Activated gamma-delta T cell treated with anti-CD3 and anti-CD28 coated beads, Interleukin-2, amount 50 U/mL, for 16 hours (primary cell): ENCODE measurements around the gene GPR137B.

ENCODE experiments used
- DNase-seq: peaks from one replicate; pipeline ENCODE4 v3.0.0-alpha.2; 2020; ENCODE audit warnings: low read depth

Gene GPR137B

DNA sequence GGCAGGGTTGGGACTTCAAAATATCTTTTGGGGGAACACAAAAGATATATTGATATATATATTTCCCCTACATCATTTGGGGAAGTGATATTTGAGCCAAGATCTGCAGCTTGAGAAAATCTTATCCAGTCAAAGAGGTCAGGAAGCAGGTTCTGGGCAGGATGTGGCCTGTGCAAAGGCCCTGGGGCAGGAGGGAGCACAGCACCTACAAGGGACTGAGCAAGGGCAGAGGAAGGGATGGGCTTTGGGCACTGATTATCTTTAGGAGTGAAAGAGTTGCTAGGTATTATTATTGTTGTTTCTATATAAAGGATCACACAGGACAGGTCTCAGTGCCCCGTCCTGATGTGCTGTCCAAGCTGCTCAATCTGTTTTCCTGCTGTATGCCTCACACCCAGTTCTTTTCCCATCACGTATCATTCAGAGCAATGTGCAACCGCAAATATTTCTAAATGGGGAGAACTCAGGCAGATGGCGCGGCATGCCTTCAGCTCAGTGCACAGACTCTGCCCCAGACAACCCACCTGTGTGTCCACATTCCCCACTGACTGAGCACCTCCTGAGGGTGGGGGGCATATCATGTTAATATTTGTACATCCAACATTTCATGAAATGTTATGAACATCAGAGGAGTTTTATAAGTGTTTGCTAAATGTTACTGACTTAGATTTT, 28.1 kb upstream of the GPR137B start:
- DNase-seq = no peak

DNA sequence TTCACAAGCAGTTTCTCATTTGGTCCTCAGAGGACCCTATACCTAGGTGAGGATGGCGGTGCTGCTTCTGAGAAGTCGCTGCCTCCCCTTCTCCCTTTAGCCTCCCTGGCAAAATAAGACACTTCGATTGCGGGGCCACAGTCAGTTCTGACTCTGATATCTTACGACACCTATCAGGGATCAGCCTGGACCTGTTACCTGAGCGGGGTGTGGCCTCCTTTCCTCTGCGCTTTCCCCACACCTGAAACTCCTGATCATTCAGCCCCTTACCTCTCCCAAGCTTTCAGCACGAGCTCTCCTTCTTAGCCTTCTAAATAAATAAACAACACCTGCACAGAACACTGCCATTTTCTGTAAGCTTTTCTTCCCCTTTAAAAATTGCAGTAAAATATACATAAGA, 24.6 kb upstream of the GPR137B start:
- no peak for DNase-seq

DNA sequence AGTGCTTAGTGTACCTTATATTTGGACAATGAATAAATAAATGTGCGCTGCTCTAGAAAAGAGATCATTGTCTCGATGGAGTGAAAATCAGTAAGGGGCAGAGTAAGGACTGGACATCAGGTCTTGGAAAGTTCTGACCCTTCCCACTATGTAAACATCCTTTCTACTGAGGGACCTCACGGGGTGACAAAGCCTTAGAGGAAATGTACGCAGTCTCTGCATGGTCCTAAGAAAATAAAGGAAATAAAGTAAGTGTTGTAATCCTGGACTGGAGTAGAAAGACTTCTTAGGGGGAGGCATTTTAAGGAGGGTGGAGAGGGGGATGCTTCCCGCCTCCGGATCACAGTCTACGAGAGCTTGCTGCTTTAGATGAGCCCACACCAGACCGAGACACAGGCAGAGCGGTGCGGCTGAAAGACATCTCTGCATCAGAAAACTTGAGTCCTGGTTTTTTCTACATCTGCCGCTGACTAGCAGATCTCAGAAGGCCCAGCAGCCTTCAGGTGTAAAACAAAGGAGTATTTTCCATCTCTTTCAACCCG, 22.3 kb upstream of the GPR137B start:
- no peak for DNase-seq

DNA sequence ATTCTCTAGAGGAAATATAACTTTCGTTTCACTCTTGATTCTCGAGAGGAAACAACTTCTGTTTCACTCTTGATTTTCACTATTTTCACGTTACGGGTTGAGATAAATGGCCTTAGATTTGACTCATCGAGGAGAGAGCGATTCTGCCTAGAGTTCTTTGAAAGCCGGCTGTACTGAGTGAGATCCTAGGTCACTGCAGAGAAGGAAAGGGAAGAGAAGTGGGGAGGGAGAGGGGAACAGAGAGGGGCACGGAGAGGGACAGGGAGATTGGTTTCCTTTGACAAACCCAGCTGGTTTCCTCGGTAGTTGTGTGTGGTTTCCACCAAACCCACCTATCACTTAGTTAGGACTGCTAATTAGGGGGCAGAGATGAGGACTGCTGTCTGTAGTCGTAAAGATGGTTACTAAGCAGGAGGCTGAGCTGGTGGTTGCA, 21.6 kb upstream of the GPR137B start:
- no peak for DNase-seq

DNA sequence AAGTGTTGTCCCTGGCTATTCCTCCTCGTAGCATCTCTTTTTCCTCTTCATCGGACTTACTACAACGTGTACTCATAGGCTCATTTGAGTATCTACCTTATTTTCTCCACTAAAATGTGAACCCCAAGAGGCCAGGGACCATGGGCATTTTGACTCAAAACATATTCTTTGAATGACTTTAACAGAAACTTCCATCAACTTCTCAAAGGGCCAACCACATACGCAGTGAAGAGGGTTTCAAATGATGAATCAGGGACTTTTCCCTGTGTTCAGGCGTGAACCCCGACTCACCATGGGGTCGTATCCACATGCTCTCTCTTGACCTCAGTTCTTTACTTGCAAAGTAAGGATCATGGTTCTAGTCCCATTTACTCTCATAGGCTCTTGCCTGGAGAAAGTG, 20.2 kb upstream of the GPR137B start:
- DNase-seq = no peak

DNA sequence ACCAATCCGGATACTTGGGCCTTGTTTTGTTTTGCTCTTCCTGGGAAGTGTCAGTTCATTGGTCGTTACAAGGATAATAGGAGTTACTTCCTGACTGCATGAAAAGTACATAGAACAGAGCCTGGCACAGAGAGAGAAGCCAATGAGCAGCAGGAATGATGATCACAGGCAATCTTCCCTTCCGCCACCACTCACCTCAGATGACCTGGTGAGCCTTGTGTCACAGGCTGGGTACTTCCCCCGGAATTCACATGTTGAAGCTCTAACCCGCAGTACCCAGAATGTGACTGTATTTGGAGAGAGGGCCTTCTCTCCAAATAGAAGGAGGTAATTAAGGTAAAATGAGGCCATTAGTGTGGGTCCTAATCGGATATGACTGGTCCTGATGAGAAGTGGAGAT, 18.8 kb upstream of the GPR137B start:
- DNase-seq = no peak

DNA sequence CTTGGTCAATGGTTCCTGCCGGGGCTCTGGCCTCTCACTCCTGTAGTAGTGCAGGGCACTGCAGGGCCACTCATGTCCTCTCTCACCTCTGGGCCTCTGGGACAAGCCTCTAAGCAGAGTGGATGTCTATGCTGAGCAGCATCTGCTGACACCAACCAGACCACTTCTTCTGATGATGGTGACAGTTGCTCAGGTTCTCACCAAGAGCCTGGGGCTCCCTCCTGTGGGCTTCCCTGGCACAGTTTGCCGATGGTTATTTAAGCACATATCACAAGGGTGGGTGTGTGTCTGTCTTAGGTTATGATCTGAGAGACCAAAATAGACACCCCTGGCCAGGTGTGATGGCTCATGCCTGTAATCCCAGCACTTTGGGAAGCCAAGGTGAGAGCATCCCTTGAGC, 17.4 kb upstream of the GPR137B start:
- no peak for DNase-seq

DNA sequence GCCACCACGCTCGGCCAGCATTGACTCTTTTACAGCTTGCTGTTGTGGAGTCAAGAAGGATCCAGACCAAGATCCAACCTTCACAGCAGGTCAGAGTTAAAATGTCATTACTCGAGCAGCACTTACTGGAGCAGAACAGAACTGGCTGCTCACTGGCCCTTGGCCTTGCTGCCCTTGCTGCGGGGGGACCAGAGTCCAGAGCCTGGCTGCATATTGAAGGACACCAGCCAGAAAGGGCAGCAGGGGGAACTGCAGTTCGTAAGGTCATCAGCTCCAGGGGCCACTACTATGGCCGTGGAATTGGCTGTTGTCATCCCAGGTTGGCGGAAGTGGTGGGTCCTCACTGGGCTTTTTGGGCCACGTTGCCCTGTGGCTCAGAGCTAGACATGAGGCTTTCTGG, 15.3 kb upstream of the GPR137B start:
- DNase-seq = no peak

DNA sequence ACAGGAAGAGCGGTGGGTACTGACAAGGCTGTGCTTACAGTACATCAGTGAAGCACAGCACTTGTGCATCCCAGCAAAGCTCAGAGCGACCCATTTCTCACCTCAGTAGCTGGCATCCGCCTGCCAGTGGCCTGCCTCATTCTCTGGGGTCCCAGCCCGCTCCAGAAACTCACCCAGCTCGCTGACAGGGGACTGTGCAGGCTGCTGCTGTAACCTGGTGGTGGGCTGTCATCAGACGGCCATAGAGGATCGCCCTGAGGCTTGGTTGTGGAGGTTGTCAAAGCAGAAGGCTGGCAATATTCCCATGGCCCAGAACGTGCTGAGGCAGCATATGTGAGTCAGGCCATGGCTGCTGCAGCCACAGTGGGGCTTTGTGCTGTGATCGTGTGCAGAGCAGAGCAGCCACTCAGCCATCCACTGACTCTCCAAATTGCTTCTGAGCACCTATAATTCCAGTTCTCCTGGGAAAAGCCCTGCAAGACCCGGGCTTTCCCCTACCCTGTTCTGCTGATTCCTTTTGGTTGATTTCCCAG, 13.6 kb upstream of the GPR137B start:
- no peak for DNase-seq

DNA sequence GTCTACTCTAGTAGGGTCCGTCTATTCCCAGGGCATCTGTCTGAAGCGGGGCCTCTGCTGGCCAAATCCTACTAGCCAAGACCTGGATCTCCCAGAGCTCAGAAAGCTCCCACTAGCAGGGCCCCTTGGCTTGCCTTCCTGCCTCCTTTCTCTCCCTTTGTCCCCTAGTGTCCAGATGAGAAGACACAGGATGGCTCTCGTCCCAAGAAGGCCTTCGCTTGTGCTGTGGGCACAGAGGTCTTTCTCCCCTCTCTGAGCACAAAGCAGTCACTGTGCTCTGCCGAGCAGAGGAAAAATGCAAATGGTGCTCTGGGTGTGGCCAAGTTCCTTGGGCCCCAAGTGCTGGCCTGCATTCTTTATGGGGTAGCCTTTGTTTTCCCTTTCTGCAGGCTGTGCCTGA, 13.0 kb upstream of the GPR137B start:
- DNase-seq = no peak

DNA sequence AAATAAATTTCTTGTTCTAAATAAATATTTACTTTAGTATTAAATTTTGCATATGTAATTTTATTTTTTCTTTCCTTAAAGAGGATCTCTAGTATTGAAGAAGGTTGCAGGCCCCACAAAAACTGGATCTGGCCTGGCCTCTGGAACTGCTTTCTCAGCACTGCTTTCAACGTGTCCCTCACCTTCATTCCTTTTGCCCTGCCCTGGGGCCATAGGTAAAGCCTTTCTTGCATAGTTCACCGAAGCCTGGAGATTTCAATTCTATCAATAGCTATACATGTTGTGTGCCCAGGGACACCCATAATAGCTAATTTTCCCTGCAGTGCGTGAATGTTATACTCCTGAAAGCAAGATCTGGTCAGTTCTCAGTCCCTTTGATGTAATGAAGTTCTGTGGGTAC, 12.0 kb upstream of the GPR137B start:
- DNase-seq = no peak

DNA sequence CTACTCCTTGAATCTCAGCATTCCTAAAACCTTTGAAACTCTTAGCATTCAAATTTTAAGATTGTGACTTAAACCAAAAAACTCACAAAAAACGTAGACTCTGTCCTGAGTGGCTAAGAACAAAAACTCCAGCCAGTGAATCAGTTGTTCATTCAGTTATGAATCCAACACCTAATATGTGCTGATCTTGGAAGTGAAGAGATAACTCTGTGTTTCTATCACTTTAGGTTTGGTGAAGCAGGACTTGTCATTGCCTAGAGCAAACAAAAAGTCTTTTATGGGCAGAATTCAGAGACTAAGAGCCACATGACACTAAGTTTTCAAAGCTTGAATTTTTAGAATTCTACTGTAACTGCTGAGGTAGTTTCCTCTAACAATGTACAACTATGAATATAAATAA, 10.4 kb upstream of the GPR137B start:
- no peak for DNase-seq

DNA sequence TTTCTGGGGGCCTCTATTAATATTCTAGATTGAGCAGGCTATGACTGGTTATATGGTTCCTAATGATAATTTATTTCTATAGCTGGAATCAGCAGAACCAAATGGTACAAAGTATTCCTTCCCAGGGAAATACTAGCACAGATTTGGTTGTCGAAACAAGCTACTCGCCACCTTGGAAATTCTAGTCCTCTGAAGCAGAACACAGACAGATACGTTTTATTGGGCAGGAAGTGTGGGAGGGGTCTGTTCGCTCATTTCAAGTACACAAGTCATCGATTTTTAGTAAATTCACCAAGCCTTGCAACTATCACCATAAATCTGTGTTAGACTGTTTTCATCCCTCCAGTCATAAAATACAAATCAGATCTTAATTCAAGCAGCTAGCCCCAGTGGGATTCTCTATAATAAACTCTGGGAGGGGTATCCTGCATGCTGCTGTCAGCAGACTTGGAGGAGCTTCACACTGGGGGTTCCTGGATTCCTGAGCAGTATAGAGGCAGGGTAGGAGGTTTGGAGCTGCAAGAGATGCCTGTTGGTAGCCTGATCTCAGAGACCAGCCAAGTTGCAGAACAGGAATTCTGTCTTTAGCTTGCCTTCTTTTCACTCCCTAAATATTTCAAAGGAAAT, 9.8 kb upstream of the GPR137B start:
- DNase-seq = no peak

DNA sequence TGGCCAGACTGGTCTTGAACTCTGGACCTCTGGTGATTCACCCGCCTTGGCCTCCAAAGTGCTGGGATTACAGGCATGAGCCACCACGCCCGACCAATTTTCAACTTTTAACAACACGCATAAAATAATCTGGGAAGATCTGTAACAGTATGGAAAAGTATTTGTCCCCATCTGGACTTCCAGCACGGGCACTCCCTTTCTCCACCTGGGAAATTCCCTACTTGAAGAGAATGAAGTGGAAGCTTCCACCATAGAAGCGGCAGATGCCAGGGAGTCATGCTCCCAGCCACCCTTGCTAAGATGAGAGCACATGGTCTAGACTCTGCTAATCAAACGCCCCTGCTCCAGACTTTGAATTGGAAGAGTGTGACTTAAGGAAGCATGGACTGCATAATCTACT, 9.0 kb upstream of the GPR137B start:
- no peak for DNase-seq

DNA sequence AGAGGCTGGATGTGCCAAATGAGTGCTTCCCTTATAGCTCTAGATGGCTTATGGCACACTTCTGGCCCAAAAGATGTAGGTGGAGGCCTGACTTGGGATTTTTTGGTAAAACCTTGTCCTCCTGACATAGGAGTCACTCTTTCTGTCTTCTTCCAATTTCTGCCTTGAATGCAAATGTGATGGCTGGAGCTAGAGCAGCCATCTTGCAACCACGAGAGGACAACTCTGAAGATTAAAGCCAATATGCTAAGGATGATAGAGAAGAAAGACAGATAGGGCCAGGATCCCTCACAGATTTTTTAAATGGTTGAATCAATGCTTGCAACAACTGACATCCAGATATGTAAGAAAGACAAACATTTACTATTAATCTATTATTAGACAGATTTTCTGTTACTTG, 8.5 kb upstream of the GPR137B start:
- DNase-seq = no peak

DNA sequence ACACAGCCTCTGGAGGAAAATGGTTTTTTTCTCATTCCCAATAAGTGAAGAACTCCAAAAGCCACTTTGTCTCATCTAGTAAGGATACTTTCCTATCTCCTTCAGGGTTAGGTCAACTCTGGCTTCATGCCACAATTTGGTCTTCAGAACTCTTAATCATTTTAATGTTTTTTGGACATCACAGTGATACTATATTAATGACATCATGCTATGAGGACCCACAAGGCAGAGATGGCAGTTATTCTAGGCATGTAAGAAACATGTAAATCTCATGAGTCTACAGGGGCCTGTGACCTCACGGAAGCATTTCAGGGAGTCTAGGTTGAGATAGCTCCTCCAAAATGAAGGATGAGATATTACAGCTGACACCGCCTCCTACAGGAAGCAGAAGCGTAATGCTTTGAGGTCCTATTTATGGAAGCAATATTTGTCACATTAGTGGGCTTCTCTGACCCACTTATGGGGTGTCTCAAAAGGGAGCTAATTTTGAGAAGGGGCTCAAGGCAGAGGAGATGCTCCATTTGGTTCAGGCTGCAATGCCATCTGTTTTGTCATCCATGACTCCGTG, 5.0 kb upstream of the GPR137B start:
- no peak for DNase-seq

DNA sequence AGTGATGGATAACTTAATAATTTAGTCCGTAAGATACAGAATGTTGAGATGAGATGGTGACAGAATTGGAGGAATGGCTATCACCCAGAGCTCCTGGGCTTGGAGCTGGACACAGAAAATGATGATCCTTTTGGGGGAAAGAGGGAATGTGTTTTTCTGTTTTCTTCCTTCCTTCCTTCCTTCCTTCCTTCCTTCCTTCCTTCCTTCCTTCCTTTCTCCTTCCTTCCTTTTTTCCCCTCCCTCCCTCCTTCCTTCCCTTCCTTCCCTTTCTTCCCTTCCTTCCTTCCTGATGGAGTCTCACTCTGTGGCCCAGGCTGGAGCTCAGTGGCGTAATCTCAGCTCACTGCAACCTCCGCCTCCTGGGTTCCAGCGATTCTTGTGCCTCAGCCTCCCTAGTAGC, 2.8 kb upstream of the GPR137B start:
- no peak for DNase-seq

DNA sequence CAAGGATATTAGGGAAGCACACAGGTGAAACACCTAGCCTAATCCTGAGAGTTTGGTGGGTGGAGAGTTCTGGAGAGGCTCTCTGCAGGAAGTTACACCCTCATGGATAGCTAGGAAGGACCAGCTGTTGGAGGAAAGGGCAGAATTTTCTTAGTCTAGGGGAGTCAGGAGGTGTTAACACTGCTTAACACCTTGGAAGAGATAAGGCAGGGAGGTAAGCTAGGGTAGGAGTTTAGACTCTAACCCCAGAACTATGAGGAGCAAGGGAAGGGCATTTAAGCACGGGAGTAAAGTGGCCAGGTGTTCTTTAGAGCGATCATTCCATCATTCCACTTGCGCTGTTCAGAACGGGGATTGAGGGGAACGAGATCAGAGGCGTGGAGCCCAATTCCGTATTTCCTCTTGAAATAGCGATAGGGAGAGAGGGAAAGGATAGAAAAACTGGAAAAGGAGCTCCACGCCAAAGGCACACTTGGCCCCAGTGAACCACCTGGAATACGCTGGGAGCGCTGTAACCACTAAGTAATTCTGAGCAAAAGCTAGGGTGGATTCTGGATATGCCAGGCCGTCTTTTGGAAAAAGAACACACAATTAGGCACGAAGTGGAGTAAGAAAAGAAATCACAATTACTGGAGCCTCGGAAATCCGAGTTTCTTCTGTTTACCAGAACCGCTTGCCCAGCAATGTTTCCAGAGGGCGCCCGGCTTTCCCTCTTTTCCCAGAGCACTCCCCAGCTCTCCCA, 1.5 kb upstream of the GPR137B start:
- no peak for DNase-seq

DNA sequence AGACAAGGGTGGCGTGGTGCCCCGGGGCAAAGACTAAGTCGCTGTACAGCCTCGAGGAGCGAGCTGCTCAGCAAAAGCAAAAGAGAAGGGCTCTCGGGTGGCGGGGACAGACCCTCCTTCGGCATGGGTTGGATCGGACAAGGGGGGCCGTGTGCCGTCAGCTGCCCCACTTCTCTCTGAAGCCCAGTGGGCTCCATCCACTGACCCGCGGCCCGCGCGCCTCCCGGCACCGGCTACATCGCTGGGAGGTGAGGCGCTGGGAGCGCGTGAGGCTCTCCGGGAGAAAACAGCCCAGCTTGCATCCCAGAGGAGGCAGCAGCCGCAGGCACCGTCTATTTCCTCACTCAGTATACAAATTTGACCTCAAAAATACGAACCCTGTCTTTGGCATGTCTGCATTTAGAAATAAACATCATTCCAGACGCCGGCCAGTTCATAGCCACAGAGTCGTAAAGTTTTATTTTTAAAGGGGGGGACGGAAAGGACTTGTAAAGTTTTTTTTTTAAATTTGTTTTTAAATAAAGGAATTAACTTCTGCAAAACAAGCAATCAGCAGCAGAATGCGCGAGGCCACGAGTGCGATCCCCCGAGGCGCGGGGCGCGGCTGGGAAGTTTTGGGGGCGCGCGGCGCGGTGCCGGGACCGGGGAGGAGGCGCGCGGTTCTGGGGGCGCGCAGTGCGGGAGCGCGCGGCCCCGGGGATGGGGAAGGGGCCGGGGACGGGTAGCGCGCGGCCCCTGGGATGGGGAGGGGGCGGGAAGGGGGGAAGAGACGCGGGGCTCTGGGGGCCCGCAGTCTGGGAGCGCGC, 689 bp upstream of the GPR137B start:
- no peak for DNase-seq

DNA sequence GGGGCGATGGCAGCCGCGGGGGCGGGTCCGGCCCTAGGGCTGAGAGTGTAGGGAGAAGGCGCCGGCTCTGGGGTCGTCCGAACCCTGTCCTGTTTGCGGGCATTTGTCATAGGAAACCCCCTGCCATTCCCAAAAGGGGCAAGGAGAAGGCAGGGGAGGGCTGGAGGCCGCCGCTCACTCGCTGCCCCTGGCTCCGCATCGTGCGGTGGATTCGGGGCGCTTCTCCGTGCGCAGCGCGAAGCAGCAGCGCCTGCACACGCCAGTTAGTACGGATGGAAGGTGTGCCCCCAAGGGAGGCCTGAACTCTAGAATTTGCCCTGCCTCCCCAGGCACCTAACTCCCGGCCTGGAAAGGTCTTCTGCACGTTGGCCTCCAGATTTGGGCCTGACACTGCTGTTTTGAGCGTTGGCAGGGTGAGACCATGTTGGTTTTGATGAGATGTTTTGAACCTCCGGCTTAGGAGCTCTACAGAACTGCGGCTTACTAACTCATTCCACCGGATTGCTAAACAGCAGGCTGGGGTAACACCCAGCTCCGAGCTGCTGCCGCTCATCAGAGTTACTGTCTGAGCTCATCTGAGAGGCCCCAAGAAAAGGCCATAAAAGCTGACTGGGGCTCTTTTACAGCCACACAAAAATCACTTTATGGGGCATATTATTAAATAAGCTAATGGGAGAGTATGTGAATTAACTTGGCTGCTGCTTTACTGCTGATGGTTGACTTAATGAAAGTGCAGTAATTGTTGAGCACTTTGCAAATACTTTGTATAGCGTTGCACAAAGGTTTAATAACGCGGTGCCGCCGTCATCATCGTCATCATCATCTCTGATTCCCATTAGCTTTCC, 987 bp downstream of the GPR137B start:
- DNase-seq = no peak

DNA sequence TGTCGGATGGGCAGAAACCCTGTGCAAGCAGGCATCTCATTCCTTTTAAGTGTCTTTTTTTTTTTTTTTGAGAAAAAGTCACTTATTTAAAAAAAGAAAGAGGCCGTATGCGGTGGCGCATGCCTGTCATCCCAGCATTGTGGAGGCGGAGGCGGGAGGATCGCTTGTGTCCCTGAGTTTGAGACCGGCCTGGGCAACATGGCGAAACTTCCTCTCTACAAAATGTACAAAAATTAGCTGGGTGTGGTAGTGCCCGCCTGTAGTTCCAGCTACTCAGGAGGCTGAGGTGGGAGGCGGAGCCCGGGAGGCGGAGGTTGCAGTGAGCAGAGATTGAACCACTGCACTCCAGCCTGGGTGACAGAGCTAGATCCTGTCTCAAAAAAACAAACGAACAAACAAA, 1.7 kb downstream of the GPR137B start:
- DNase-seq = no peak
